Body of pancreas (tissue), 4 donors: ENCODE measurements around the gene PSMD9.

Experiments
- POLR2A ChIP-seq, 3 donors: fragments of 450-650 bp; IDR thresholded peaks; one replicate each; pipeline ENCODE4 v1.6.1; 2016; ENCODE audit warnings: antibody characterized with exemption in 3 of 3, mild to moderate bottlenecking in 2 of 3
- TF ChIP-seq, protein P1 (sequence below), 7 experiments: fragments of 450-650 bp in 4 of 7; fragments of 200-600 bp in 3 of 7; sonication (generic) in 3 of 7; IDR thresholded peaks; one replicate each; pipeline ENCODE4 v1.5.1; 2016 to 2019; ENCODE audit warnings: antibody characterized with exemption in 7 of 7

DNA sequence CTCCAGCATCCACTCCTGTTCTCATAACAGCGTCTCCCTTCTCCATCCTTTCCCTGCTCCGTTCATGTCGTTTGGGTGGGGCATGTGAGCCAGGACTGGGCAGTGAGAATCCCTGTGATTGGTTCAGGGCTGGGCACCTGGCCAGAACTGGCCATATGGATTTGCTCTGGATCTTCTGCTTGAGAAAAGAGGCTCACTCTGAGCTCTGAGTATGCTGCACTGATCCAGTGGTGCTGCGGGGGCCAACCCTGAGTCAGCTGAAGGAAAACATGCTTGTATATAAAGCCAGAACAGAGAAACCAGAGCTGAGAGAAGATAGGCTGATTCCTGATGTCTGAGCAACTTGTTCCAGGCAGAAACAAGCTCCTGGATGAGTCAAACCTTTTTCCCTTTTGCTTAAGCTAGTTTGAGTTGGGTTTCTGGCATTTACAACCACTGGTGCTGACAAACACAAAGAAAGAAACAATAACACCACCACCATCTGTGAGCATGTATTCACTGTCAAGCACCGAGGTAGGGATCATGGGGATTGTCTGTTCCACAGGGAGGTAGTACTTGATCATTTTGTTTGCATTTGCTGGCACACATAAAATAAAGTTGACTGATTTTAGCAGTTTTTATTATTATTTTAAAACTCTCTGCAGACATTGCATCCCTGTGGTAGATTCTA lies 15.9 kb upstream of the PSMD9 start:
- TF ChIP-seq, protein P1, sequence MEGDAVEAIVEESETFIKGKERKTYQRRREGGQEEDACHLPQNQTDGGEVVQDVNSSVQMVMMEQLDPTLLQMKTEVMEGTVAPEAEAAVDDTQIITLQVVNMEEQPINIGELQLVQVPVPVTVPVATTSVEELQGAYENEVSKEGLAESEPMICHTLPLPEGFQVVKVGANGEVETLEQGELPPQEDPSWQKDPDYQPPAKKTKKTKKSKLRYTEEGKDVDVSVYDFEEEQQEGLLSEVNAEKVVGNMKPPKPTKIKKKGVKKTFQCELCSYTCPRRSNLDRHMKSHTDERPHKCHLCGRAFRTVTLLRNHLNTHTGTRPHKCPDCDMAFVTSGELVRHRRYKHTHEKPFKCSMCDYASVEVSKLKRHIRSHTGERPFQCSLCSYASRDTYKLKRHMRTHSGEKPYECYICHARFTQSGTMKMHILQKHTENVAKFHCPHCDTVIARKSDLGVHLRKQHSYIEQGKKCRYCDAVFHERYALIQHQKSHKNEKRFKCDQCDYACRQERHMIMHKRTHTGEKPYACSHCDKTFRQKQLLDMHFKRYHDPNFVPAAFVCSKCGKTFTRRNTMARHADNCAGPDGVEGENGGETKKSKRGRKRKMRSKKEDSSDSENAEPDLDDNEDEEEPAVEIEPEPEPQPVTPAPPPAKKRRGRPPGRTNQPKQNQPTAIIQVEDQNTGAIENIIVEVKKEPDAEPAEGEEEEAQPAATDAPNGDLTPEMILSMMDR (IDR thresholded peaks at IDR 0.05), result no peak
- TF ChIP-seq POLR2A (IDR thresholded peaks at IDR 0.05), result no peak
